ENCODE data around the gene PDE4D.

- TF ChIP-seq, protein P1, sequence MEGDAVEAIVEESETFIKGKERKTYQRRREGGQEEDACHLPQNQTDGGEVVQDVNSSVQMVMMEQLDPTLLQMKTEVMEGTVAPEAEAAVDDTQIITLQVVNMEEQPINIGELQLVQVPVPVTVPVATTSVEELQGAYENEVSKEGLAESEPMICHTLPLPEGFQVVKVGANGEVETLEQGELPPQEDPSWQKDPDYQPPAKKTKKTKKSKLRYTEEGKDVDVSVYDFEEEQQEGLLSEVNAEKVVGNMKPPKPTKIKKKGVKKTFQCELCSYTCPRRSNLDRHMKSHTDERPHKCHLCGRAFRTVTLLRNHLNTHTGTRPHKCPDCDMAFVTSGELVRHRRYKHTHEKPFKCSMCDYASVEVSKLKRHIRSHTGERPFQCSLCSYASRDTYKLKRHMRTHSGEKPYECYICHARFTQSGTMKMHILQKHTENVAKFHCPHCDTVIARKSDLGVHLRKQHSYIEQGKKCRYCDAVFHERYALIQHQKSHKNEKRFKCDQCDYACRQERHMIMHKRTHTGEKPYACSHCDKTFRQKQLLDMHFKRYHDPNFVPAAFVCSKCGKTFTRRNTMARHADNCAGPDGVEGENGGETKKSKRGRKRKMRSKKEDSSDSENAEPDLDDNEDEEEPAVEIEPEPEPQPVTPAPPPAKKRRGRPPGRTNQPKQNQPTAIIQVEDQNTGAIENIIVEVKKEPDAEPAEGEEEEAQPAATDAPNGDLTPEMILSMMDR (optimal IDR thresholded peaks at IDR 0.05 in 1 of 3, IDR thresholded peaks at IDR 0.05 in 1 of 3, conservative IDR thresholded peaks at IDR 0.05 in 1 of 3; ENCODE audit: extremely low read depth in 1 of 3, insufficient read depth in 2 of 3, low read length in 3 of 3): no peak
- TF ChIP-seq EZH2 (IDR thresholded peaks at IDR 0.05; ENCODE audit: low read length): no peak
These were observed 834.4 kb downstream of the PDE4D start for GRCh38 chr5:59058969-59059687.
